Psoas muscle (tissue), 8 donors: ENCODE data around the gene GRID1. TPM values are rescaled to one million over a fixed set of nuclear protein-coding genes. Genes with fewer than 3 reads are reported as not detected.

Experiments used
- ATAC-seq, 4 donors: fragments of 200-7000 bp; cut with Tn5 transposase; one replicate each; pipeline ENCODE4 v1.9.1; 2020; ENCODE audit warnings: moderate library complexity in 3 of 4, mild to moderate bottlenecking in 2 of 4
- DNase-seq, 2 donors: peaks; one replicate each; pipeline ENCODE4 v3.0.0-alpha.2; 2020
- H3K27ac ChIP-seq: fragments of 200-600 bp; one replicate; pipeline ENCODE4 v1.8.0; 2022
- H3K27me3 ChIP-seq, 3 donors: fragments of 200-600 bp in 1 of 3; one replicate each; pipeline versions ENCODE4 v1.6.1 to v1.8.0; 2013 to 2022; ENCODE audit warnings: low read length in 2 of 3, mild to moderate bottlenecking in 2 of 3, moderate library complexity in 1 of 3; ENCODE audit not compliant: insufficient read depth in 3 of 3
- H3K36me3 ChIP-seq, 2 donors: fragments of 200-600 bp in 1 of 2; one replicate each; pipeline versions ENCODE4 v1.6.1 to v1.8.0; 2013 to 2022; ENCODE audit warnings: low read depth in 1 of 2, mild to moderate bottlenecking in 1 of 2, moderate library complexity in 1 of 2; ENCODE audit not compliant: insufficient read depth in 1 of 2
- H3K4me1 ChIP-seq: fragments of 200-600 bp; one replicate; pipeline ENCODE4 v1.8.0; 2022
- H3K4me3 ChIP-seq: fragments of 200-600 bp; one replicate; pipeline ENCODE4 v1.8.0; 2022; ENCODE audit warnings: mild to moderate bottlenecking
- H3K9me3 ChIP-seq: fragments of 200-600 bp; one replicate; pipeline ENCODE4 v1.8.0; 2022
- CTCF ChIP-seq: fragments of 200-600 bp; IDR thresholded peaks from one replicate; pipeline ENCODE4 v1.8.0; 2022; ENCODE audit warnings: antibody characterized with exemption
- WGBS, 3 donors: extraction: QIAGEN DNeasy Blood & Tissue Kit; methylation state at CpG; one replicate each; pipeline versions ENCODE4 v1.1.6 to v1.1.7; 2013; 5-methylcytosine and 5-hydroxymethylcytosine counted together
- intact Hi-C, 2 donors: fragments of 100-400 bp; cut with DNase I; formaldehyde crosslinking; loops; one replicate each; pipeline versions ENCODE4 v1.11.0 to v1.14.2; 2022
- polyA plus RNA-seq, 3 donors: library from polyadenylated mRNA; stranded (reverse); fragments of 200-250 nt; gene quantifications; one replicate each; pipeline ENCODE4 v1.2.3, GENCODE V29; 2013
- total RNA-seq, 4 donors: library from RNA; stranded (reverse); fragmentation: NEBNext Ultra II Directional in 2 of 4; extraction: Animal tissue kit (Norgen Biotek cat#: 25700) in 2 of 4; gene quantifications; one replicate each; pipeline versions ENCODE4 v1.2.1 to v1.2.4, GENCODE V29; 2021 to 2023
- donor health status: healthy with polysubstance abuse.
- donor health status: DM: no; HTN: no; CAD: no; lungs with moderate emphysema.
- donor health status: Bipolar disorder and iron deficiency.
- donor health status: healthy.
- donor health status: DM: yes; HTN: yes; CAD: no.
- donor health status: DM: no; HTN: no; CAD: no.
- donor health status: DM: no; HTN: no; CAD: no.
- donor health status: DM: yes; HTN: yes; CAD: no.

Gene GRID1
- total and polyA plus RNA-seq, 7 donors = 0.17 to 0.56 (median 0.24) TPM

- H3K4me1 ChIP-seq = no peaks in the 10 kb centered on the region
- intact Hi-C loops = no loop called here
- no peak overlapping the region for H3K4me3 ChIP-seq
- no peaks in the 10 kb centered on the region for H3K9me3 ChIP-seq
- ATAC-seq (no peak), DNase-seq (no peak)
- H3K27me3 ChIP-seq = peaks cover 0 to 4% (median 0%) of the 10 kb centered on the region in 3 donors
- TF ChIP-seq CTCF = no peak
- no peaks in the 10 kb centered on the region for H3K36me3 ChIP-seq
- no peak overlapping the region for H3K27ac ChIP-seq
- 88 to 91% (median 89%) methylated on average over 4 of the region's 4 CpGs for WGBS, 3 donors
Observed at GRCh38 chr10:86256690-86257315, 109.8 kb downstream of the GRID1 start.

- TF ChIP-seq CTCF = no peak
- H3K27me3 ChIP-seq = peaks cover 0 to 4% (median 0%) of the 10 kb centered on the region in 3 donors
- intact Hi-C loops = no loop called here
- H3K9me3 ChIP-seq = no peaks in the 10 kb centered on the region
- H3K4me1 ChIP-seq = no peaks in the 10 kb centered on the region
- WGBS, 3 donors = 76 to 82% (median 79%) methylated on average over 14 of the region's 14 CpGs
- H3K4me3 ChIP-seq = no peak overlapping the region
- H3K27ac ChIP-seq = no peak overlapping the region
- ATAC-seq (no peak), DNase-seq (no peak)
- H3K36me3 ChIP-seq = no peaks in the 10 kb centered on the region
Observed at GRCh38 chr10:86255405-86256251, 111.0 kb downstream of the GRID1 start.

- no peak for TF ChIP-seq CTCF
- ATAC-seq = no peak
- no peaks in the 10 kb centered on the region for H3K4me1 ChIP-seq
- no peaks in the 10 kb centered on the region for H3K9me3 ChIP-seq
- no peaks in the 10 kb centered on the region for H3K36me3 ChIP-seq
- H3K27ac ChIP-seq = no peak overlapping the region
- no peak for DNase-seq
- no peak overlapping the region for H3K4me3 ChIP-seq
- intact Hi-C loops = no loop called here
- H3K27me3 ChIP-seq = peaks cover 0 to 7% (median 6%) of the 10 kb centered on the region in 3 donors
- 52 to 63% (median 59%) methylated on average over 6 of the region's 6 CpGs for WGBS, 3 donors
Observed at GRCh38 chr10:86254526-86255174, 111.9 kb downstream of the GRID1 start.

- Histone ChIP-seq H3K36me3 (no peaks in the 10 kb centered on the region), H3K27ac (no peak overlapping the region), H3K9me3 (no peaks in the 10 kb centered on the region), H3K4me3 (no peak overlapping the region), H3K27me3 (peaks cover 0 to 7% (median 6%) of the 10 kb centered on the region in 3 donors), H3K4me1 (no peaks in the 10 kb centered on the region)
- no peak for TF ChIP-seq CTCF
- intact Hi-C loops = no loop called here
- ATAC-seq (no peak), DNase-seq (no peak)
Observed at GRCh38 chr10:86254081-86254480, 112.5 kb downstream of the GRID1 start.
